ENCODE measurements around the gene DRAM2. TPM values are rescaled to one million over a fixed set of nuclear protein-coding genes. Genes with fewer than 3 reads are reported as not detected.

Gene DRAM2
- total and polyA plus RNA-seq, 9 of the 15 experiments (the other 6 are each of a cell fraction or from before 2014, with no cell fraction given): 29.0 to 161 (median 53.5) TPM

DNA sequence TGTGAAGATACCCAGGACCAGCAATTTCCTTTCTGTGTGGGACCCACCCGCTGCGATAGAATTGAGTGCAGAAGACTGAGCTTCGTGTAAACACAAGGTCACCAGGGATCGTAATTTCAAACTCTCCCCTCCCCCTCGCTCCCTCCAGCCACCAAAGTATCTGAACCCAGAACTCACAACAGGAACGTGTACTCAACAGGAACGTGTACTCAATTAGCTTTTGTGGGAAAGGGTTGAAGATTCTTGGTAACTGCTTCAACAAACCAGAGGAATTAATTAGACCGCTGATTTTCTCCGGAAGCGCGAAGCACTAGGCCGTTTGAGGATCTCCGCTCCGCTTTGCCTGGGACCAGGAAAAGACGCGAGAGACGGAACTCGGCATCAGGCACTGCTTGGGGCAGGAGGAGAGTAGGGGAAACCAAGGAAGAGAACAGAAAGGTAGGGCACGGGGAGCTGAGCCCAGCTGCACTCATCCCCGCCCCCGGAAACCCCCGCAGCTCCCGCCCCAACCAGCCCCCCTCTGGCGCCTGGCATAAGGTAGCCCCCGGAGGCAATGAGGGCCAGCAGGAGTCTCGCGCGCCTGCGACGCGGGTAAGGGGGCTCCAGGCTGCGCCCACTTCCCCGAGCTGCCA, 453 bp downstream of the DRAM2 start (continued):
- TF ChIP-seq YY1 (IDR thresholded peaks at IDR 0.05; ENCODE audit: borderline replicate concordance in 1 of 3, control insufficient read depth in 1 of 3, extremely low read depth in 1 of 3, insufficient read depth in 3 of 3, insufficient read length in 1 of 3, insufficient replicate concordance in 2 of 3, low read depth in 1 of 3, low read length in 2 of 3) (no peak), FOXP1 (CRISPR knock-in tag; IDR thresholded peaks at IDR 0.05) (0 out of 2 replicates have a peak, but pooled peaks have one; percentile 28), NR3C1 (CRISPR knock-in tag; IDR thresholded peaks at IDR 0.05) (no peak), U2AF1 (optimal IDR thresholded peaks at IDR 0.05; ENCODE audit: low read depth, low read length) (no peak), EGR1 (conservative IDR thresholded peaks at IDR 0.05) (peak; percentile 58), FOXK1 (CRISPR knock-in tag; IDR thresholded peaks at IDR 0.05; ENCODE audit: borderline replicate concordance) (no peak), PCBP1 (IDR thresholded peaks at IDR 0.05; ENCODE audit: low read depth, low read length, poor library complexity, severe bottlenecking) (no peak), MED1 (CRISPR knock-in tag; IDR thresholded peaks at IDR 0.05; ENCODE audit: borderline replicate concordance) (no peak), BACH1 (tag; IDR thresholded peaks at IDR 0.05) (no peak)
- TF ChIP-seq, protein P1, sequence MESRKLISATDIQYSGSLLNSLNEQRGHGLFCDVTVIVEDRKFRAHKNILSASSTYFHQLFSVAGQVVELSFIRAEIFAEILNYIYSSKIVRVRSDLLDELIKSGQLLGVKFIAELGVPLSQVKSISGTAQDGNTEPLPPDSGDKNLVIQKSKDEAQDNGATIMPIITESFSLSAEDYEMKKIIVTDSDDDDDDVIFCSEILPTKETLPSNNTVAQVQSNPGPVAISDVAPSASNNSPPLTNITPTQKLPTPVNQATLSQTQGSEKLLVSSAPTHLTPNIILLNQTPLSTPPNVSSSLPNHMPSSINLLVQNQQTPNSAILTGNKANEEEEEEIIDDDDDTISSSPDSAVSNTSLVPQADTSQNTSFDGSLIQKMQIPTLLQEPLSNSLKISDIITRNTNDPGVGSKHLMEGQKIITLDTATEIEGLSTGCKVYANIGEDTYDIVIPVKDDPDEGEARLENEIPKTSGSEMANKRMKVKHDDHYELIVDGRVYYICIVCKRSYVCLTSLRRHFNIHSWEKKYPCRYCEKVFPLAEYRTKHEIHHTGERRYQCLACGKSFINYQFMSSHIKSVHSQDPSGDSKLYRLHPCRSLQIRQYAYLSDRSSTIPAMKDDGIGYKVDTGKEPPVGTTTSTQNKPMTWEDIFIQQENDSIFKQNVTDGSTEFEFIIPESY (CRISPR knock-in tag; IDR thresholded peaks at IDR 0.05): no peak
- TF ChIP-seq, protein P2, sequence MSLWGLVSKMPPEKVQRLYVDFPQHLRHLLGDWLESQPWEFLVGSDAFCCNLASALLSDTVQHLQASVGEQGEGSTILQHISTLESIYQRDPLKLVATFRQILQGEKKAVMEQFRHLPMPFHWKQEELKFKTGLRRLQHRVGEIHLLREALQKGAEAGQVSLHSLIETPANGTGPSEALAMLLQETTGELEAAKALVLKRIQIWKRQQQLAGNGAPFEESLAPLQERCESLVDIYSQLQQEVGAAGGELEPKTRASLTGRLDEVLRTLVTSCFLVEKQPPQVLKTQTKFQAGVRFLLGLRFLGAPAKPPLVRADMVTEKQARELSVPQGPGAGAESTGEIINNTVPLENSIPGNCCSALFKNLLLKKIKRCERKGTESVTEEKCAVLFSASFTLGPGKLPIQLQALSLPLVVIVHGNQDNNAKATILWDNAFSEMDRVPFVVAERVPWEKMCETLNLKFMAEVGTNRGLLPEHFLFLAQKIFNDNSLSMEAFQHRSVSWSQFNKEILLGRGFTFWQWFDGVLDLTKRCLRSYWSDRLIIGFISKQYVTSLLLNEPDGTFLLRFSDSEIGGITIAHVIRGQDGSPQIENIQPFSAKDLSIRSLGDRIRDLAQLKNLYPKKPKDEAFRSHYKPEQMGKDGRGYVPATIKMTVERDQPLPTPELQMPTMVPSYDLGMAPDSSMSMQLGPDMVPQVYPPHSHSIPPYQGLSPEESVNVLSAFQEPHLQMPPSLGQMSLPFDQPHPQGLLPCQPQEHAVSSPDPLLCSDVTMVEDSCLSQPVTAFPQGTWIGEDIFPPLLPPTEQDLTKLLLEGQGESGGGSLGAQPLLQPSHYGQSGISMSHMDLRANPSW (CRISPR knock-in tag; IDR thresholded peaks at IDR 0.05): no peak
- TF ChIP-seq, protein P3, sequence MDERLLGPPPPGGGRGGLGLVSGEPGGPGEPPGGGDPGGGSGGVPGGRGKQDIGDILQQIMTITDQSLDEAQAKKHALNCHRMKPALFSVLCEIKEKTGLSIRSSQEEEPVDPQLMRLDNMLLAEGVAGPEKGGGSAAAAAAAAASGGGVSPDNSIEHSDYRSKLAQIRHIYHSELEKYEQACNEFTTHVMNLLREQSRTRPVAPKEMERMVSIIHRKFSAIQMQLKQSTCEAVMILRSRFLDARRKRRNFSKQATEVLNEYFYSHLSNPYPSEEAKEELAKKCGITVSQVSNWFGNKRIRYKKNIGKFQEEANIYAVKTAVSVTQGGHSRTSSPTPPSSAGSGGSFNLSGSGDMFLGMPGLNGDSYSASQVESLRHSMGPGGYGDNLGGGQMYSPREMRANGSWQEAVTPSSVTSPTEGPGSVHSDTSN (CRISPR knock-in tag; IDR thresholded peaks at IDR 0.05; ENCODE audit: low read depth): no peak
- TF ChIP-seq, protein P3 (tag; conservative IDR thresholded peaks at IDR 0.05; ENCODE audit: low read depth): no peak
- TF ChIP-seq, protein P4, sequence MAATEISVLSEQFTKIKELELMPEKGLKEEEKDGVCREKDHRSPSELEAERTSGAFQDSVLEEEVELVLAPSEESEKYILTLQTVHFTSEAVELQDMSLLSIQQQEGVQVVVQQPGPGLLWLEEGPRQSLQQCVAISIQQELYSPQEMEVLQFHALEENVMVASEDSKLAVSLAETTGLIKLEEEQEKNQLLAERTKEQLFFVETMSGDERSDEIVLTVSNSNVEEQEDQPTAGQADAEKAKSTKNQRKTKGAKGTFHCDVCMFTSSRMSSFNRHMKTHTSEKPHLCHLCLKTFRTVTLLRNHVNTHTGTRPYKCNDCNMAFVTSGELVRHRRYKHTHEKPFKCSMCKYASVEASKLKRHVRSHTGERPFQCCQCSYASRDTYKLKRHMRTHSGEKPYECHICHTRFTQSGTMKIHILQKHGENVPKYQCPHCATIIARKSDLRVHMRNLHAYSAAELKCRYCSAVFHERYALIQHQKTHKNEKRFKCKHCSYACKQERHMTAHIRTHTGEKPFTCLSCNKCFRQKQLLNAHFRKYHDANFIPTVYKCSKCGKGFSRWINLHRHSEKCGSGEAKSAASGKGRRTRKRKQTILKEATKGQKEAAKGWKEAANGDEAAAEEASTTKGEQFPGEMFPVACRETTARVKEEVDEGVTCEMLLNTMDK (IDR thresholded peaks at IDR 0.05; ENCODE audit: borderline replicate concordance, insufficient read depth, low read depth, low read length, poor library complexity, severe bottlenecking): no peak

All from K562 (cell line).